ENCODE results near the gene NCKAP5L.

DNA sequence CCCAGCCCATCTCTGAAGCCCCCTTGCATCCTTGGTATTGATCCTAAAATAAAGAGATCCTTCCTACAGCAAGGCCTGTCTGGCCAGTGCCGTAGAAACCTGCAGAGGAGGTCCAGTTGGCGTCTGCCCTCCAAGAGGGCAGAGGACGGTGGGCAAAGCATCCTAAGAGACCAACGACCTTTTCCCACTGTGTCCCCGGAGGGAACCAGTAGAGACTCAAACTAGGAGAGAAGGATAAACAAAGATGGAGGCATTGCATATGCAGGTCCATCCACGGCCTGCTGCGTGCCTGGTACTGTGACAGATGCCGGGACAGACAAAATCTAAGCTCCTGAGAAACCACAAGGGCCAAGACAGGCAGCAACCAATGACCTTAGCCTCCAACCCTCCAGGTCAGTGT lies 3.8 kb downstream of the NCKAP5L start:
- TF ChIP-seq, protein P1, sequence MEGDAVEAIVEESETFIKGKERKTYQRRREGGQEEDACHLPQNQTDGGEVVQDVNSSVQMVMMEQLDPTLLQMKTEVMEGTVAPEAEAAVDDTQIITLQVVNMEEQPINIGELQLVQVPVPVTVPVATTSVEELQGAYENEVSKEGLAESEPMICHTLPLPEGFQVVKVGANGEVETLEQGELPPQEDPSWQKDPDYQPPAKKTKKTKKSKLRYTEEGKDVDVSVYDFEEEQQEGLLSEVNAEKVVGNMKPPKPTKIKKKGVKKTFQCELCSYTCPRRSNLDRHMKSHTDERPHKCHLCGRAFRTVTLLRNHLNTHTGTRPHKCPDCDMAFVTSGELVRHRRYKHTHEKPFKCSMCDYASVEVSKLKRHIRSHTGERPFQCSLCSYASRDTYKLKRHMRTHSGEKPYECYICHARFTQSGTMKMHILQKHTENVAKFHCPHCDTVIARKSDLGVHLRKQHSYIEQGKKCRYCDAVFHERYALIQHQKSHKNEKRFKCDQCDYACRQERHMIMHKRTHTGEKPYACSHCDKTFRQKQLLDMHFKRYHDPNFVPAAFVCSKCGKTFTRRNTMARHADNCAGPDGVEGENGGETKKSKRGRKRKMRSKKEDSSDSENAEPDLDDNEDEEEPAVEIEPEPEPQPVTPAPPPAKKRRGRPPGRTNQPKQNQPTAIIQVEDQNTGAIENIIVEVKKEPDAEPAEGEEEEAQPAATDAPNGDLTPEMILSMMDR (conservative IDR thresholded peaks at IDR 0.05; ENCODE audit: low read depth, low read length): no peak
- TF ChIP-seq EZH2 (IDR thresholded peaks at IDR 0.05; ENCODE audit: borderline replicate concordance, low read depth, low read length, poor library complexity, severe bottlenecking): no peak
